ENCODE data around the gene DOK7. TPM values are rescaled to one million over a fixed set of nuclear protein-coding genes. Genes with fewer than 3 reads are reported as not detected.

The DOK7 gene
- total RNA-seq, 1 experiment from 2014 or later = 0.26 TPM

DNA sequence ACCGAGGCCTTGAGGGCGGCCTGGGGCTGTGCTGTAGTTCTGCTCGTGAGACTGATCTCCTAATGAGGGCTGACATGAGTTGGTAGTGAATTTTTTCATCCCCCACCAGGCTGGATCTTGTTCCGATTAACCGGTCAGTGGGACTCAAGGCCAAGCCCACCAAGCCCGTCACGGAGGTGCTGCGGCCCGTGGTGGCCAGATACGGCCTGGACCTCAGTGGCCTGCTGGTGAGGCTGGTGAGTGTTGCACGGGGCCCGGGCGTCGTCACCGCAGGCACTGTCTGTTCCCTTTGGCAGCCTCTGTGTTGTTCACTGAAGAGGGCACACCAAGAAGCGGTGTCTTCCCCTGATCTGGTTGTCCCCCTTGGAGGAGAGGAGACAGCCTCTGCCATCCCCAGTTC lies 39.7 kb upstream of the DOK7 start:
- Histone ChIP-seq H3K23ac (ENCODE audit: insufficient read length, low read depth, low read length) (no peak overlapping the region), H4K20me1 (ENCODE audit: control insufficient read depth, insufficient read depth, insufficient read length) (no peaks in the 10 kb centered on the region), H2AK5ac (ENCODE audit: insufficient read length, low read length) (no peak overlapping the region), H2AFZ (ENCODE audit: low read length) (no peak overlapping the region), H3K4me1 (ENCODE audit: insufficient read depth, low read length) (no peaks in the 10 kb centered on the region), H2BK12ac (ENCODE audit: insufficient read length, low read depth, low read length) (no peak overlapping the region), H4K8ac (replicated peaks; ENCODE audit: insufficient read length, low read depth, low read length) (no peak overlapping the region), H3K18ac (ENCODE audit: insufficient read length, low read depth, low read length) (no peak overlapping the region), H2BK20ac (ENCODE audit: low read depth, low read length, poor library complexity, severe bottlenecking) (no peak overlapping the region), H3K14ac (ENCODE audit: insufficient read depth, low read length) (no peak overlapping the region; the same call in 1 of the 2 replicates), H3K4me2 (ENCODE audit: insufficient read depth, insufficient read length, low read length) (no peak overlapping the region), H4K5ac (ENCODE audit: insufficient read length, low read depth, low read length) (no peak overlapping the region), H3K79me1 (ENCODE audit: insufficient read depth, low read depth, low read length, poor library complexity, severe bottlenecking) (no peaks in the 10 kb centered on the region), H3K79me2 (ENCODE audit: insufficient read depth, low read length) (no peaks in the 10 kb centered on the region), H3K9me3 (ENCODE audit: control insufficient read depth, low read depth, low read length) (no peaks in the 10 kb centered on the region), H3K56ac (ENCODE audit: insufficient read length, low read depth, low read length) (no peak overlapping the region), H3K9ac (ENCODE audit: extremely low read depth, insufficient read length, low read length) (no peak overlapping the region), H3K4ac (ENCODE audit: low read depth, low read length) (no peak overlapping the region), H3K27ac (ENCODE audit: insufficient read length, low read depth, low read length) (no peak overlapping the region), H2BK5ac (ENCODE audit: insufficient read length, low read length) (no peak overlapping the region), H4K91ac (ENCODE audit: insufficient read length, low read depth, low read length) (no peak overlapping the region), H3T11ph (ENCODE audit: low read length) (no peak overlapping the region), H2BK15ac (ENCODE audit: low read depth, low read length) (no peak overlapping the region), H3K27me3 (ENCODE audit: insufficient read depth, low read length) (no peaks in the 10 kb centered on the region), H2BK120ac (ENCODE audit: low read depth, low read length, poor library complexity, severe bottlenecking) (no peak overlapping the region), H3K23me2 (ENCODE audit: insufficient read length, low read depth, low read length, poor library complexity, severe bottlenecking) (no peaks in the 10 kb centered on the region)
- Mint-ChIP-seq H3K36me3 (ENCODE audit: insufficient read depth in 1 of 3, low read depth in 3 of 3) (peaks cover 0 to 6% (median 3%) of the 10 kb centered on the region in 3 experiments; a peak in 3 of 7 replicates), H3K4me1 (peaks cover 4 to 11% of the 10 kb centered on the region in 2 experiments; a peak in 3 of 4 replicates), H3K4me3 (no peak overlapping the region), H3K27ac (no peak overlapping the region), H3K9me3 (no peaks in the 10 kb centered on the region), H3K27me3 (ENCODE audit: low read depth) (no peaks in the 10 kb centered on the region)
- DNase-seq = no peak
- TF ChIP-seq, protein P1, sequence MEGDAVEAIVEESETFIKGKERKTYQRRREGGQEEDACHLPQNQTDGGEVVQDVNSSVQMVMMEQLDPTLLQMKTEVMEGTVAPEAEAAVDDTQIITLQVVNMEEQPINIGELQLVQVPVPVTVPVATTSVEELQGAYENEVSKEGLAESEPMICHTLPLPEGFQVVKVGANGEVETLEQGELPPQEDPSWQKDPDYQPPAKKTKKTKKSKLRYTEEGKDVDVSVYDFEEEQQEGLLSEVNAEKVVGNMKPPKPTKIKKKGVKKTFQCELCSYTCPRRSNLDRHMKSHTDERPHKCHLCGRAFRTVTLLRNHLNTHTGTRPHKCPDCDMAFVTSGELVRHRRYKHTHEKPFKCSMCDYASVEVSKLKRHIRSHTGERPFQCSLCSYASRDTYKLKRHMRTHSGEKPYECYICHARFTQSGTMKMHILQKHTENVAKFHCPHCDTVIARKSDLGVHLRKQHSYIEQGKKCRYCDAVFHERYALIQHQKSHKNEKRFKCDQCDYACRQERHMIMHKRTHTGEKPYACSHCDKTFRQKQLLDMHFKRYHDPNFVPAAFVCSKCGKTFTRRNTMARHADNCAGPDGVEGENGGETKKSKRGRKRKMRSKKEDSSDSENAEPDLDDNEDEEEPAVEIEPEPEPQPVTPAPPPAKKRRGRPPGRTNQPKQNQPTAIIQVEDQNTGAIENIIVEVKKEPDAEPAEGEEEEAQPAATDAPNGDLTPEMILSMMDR (conservative IDR thresholded peaks at IDR 0.05) = no peak
- no CpG with 5 or more reads among the region's 16 CpGs for WGBS (ENCODE audit: extremely low coverage, insufficient read length, low lambda C conversion rate)

Measured in H9 (cell line).